SK-N-SH treated with all-trans-retinoic acid at 6 μM for 48 hours (cell line): ENCODE results near the gene ERVMER34-1.

Source experiments
- ATAC-seq: fragments of 200-7000 bp; cut with Tn5 transposase; 3 replicates; pipeline ENCODE4 v1.9.1; 2020; ENCODE audit warnings: mild to moderate bottlenecking, moderate library complexity
- ARNTL ChIP-seq: fragments of 450-650 bp; formaldehyde crosslinking; IDR thresholded peaks from 2 replicates; pipeline ENCODE4 v1.5.0; 2020; ENCODE audit warnings: low read depth, mild to moderate bottlenecking, moderate library complexity, borderline replicate concordance
- BACH2 ChIP-seq: fragments of 250-450 bp; sonication (Bioruptor Pico); IDR thresholded peaks from 2 replicates; pipeline ENCODE4 v1.9.0; 2021; ENCODE audit warnings: mild to moderate bottlenecking, borderline replicate concordance
- CSDC2 ChIP-seq: fragments of 250-450 bp; sonication (Bioruptor Pico); IDR thresholded peaks from 2 replicates; pipeline ENCODE4 v1.5.0; 2020; ENCODE audit warnings: mild to moderate bottlenecking, moderate library complexity
- ESRRG ChIP-seq: fragments of 250-450 bp; sonication (Bioruptor Pico); IDR thresholded peaks from 2 replicates; pipeline ENCODE4 v1.6.1; 2021; ENCODE audit warnings: mild to moderate bottlenecking
- GLIS3 ChIP-seq: fragments of 250-450 bp; sonication (Bioruptor Pico); IDR thresholded peaks from 2 replicates; pipeline ENCODE4 v1.5.0; 2020; ENCODE audit warnings: mild to moderate bottlenecking, moderate library complexity
- ISL1 ChIP-seq: fragments of 250-450 bp; sonication (Bioruptor Pico); IDR thresholded peaks from 2 replicates; pipeline ENCODE4 v2.1.2; 2022; ENCODE audit warnings: mild to moderate bottlenecking, moderate library complexity
- OSR1 ChIP-seq: fragments of 250-450 bp; sonication (Bioruptor Pico); IDR thresholded peaks from 2 replicates; pipeline ENCODE4 v1.8.0; 2022; ENCODE audit warnings: moderate library complexity, mild to moderate bottlenecking, inconsistent platforms
- RARB ChIP-seq: fragments of 250-450 bp; sonication (Bioruptor Pico); IDR thresholded peaks from 2 replicates; pipeline ENCODE4 v1.8.0; 2021; ENCODE audit warnings: mild to moderate bottlenecking, moderate library complexity
- SNAI2 ChIP-seq: fragments of 250-450 bp; sonication (Bioruptor Pico); IDR thresholded peaks from 2 replicates; pipeline ENCODE4 v1.5.0; 2020; ENCODE audit warnings: mild to moderate bottlenecking, moderate library complexity
- TCF4 ChIP-seq: fragments of 250-450 bp; sonication (Bioruptor Pico); IDR thresholded peaks from 2 replicates; pipeline ENCODE4 v1.8.0; 2021; ENCODE audit warnings: mild to moderate bottlenecking, moderate library complexity, borderline replicate concordance
- TOX ChIP-seq: fragments of 250-450 bp; sonication (Bioruptor Pico); IDR thresholded peaks from 2 replicates; pipeline ENCODE4 v1.8.0; 2021; ENCODE audit warnings: mild to moderate bottlenecking, moderate library complexity, borderline replicate concordance
- ZC3H10 ChIP-seq: fragments of 250-450 bp; sonication (Bioruptor Pico); IDR thresholded peaks from 2 replicates; pipeline ENCODE4 v1.5.1; 2021; ENCODE audit warnings: mild to moderate bottlenecking, moderate library complexity
- ZFP3 ChIP-seq: fragments of 250-450 bp; sonication (Bioruptor Pico); IDR thresholded peaks from 2 replicates; pipeline ENCODE4 v1.5.0; 2020; ENCODE audit warnings: mild to moderate bottlenecking, moderate library complexity
- ZFP30 ChIP-seq: fragments of 450-650 bp; formaldehyde crosslinking; IDR thresholded peaks from 2 replicates; pipeline ENCODE4 v1.5.0; 2022; ENCODE audit warnings: mild to moderate bottlenecking, moderate library complexity
- ZNF565 ChIP-seq: fragments of 450-650 bp; formaldehyde crosslinking; conservative IDR thresholded peaks from 2 replicates; pipeline ENCODE4 v1.5.0; 2020; ENCODE audit warnings: low read depth, mild to moderate bottlenecking, moderate library complexity
- ZNF70 ChIP-seq: fragments of 450-650 bp; formaldehyde crosslinking; IDR thresholded peaks from 2 replicates; pipeline ENCODE4 v1.5.0; 2020; ENCODE audit warnings: mild to moderate bottlenecking, moderate library complexity
- ZNF8 ChIP-seq: fragments of 450-650 bp; formaldehyde crosslinking; IDR thresholded peaks from 2 replicates; pipeline ENCODE4 v1.5.0; 2020; ENCODE audit warnings: mild to moderate bottlenecking, moderate library complexity
- TF ChIP-seq, protein P1 (sequence below): fragments of 250-450 bp; sonication (Bioruptor Pico); IDR thresholded peaks from 2 replicates; pipeline ENCODE4 v1.8.0; 2021; ENCODE audit warnings: low read depth, mild to moderate bottlenecking, moderate library complexity, borderline replicate concordance
- TF ChIP-seq, protein P2 (sequence below): fragments of 250-450 bp; sonication (Bioruptor Pico); IDR thresholded peaks from 2 replicates; pipeline ENCODE4 v1.5.0; 2020; ENCODE audit warnings: mild to moderate bottlenecking, moderate library complexity
- TF ChIP-seq, protein P3 (sequence below): fragments of 250-450 bp; sonication (Bioruptor Pico); IDR thresholded peaks from 2 replicates; pipeline ENCODE4 v1.8.0; 2020; ENCODE audit warnings: mild to moderate bottlenecking, moderate library complexity, borderline replicate concordance
- TF ChIP-seq, protein P4 (sequence below): fragments of 250-450 bp; sonication (Bioruptor Pico); IDR thresholded peaks from 2 replicates; pipeline ENCODE4 v1.5.1; 2020; ENCODE audit warnings: low read depth, mild to moderate bottlenecking, moderate library complexity
- TF ChIP-seq, protein P5 (sequence below): fragments of 250-450 bp; sonication (Bioruptor Pico); IDR thresholded peaks from 2 replicates; pipeline ENCODE4 v1.5.1; 2021; ENCODE audit warnings: mild to moderate bottlenecking, moderate library complexity

Gene ERVMER34-1

DNA sequence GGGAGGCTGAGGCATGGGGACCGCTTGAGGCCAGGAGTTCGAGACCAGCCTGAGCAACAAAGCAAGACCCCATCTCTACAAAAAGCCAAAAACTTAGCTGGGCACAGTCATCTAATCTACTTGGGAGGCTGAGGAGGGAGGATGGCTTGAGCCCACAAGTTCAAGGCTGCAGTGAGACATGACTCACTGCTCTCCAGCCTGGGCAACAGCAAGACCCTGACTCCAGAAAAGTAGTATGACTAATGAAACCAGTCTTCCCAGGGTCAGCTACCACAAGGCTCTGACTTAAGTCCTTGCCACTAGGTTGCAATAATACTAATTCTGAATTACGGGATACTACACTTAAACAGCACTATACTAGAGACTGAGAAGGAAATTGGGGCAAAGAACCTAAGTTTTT lies 33.1 kb downstream of the ERVMER34-1 start:
- no peak for TF ChIP-seq TOX (CRISPR knock-in tag)
- no peak for TF ChIP-seq ESRRG (CRISPR knock-in tag)
- no peak for TF ChIP-seq OSR1 (CRISPR knock-in tag)
- TF ChIP-seq, protein P1, sequence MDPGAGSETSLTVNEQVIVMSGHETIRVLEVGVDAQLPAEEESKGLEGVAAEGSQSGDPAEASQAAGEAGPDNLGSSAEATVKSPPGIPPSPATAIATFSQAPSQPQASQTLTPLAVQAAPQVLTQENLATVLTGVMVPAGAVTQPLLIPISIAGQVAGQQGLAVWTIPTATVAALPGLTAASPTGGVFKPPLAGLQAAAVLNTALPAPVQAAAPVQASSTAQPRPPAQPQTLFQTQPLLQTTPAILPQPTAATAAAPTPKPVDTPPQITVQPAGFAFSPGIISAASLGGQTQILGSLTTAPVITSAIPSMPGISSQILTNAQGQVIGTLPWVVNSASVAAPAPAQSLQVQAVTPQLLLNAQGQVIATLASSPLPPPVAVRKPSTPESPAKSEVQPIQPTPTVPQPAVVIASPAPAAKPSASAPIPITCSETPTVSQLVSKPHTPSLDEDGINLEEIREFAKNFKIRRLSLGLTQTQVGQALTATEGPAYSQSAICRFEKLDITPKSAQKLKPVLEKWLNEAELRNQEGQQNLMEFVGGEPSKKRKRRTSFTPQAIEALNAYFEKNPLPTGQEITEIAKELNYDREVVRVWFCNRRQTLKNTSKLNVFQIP (CRISPR knock-in tag) = no peak
- TF ChIP-seq, protein P2, sequence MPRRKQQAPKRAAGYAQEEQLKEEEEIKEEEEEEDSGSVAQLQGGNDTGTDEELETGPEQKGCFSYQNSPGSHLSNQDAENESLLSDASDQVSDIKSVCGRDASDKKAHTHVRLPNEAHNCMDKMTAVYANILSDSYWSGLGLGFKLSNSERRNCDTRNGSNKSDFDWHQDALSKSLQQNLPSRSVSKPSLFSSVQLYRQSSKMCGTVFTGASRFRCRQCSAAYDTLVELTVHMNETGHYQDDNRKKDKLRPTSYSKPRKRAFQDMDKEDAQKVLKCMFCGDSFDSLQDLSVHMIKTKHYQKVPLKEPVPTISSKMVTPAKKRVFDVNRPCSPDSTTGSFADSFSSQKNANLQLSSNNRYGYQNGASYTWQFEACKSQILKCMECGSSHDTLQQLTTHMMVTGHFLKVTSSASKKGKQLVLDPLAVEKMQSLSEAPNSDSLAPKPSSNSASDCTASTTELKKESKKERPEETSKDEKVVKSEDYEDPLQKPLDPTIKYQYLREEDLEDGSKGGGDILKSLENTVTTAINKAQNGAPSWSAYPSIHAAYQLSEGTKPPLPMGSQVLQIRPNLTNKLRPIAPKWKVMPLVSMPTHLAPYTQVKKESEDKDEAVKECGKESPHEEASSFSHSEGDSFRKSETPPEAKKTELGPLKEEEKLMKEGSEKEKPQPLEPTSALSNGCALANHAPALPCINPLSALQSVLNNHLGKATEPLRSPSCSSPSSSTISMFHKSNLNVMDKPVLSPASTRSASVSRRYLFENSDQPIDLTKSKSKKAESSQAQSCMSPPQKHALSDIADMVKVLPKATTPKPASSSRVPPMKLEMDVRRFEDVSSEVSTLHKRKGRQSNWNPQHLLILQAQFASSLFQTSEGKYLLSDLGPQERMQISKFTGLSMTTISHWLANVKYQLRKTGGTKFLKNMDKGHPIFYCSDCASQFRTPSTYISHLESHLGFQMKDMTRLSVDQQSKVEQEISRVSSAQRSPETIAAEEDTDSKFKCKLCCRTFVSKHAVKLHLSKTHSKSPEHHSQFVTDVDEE = no peak
- TF ChIP-seq SNAI2 (CRISPR knock-in tag) = no peak
- no peak for TF ChIP-seq ZNF70 (CRISPR knock-in tag)
- TF ChIP-seq, protein P3, sequence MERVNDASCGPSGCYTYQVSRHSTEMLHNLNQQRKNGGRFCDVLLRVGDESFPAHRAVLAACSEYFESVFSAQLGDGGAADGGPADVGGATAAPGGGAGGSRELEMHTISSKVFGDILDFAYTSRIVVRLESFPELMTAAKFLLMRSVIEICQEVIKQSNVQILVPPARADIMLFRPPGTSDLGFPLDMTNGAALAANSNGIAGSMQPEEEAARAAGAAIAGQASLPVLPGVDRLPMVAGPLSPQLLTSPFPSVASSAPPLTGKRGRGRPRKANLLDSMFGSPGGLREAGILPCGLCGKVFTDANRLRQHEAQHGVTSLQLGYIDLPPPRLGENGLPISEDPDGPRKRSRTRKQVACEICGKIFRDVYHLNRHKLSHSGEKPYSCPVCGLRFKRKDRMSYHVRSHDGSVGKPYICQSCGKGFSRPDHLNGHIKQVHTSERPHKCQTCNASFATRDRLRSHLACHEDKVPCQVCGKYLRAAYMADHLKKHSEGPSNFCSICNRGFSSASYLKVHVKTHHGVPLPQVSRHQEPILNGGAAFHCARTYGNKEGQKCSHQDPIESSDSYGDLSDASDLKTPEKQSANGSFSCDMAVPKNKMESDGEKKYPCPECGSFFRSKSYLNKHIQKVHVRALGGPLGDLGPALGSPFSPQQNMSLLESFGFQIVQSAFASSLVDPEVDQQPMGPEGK = no peak
- no peak for TF ChIP-seq ARNTL (CRISPR knock-in tag)
- no peak for TF ChIP-seq ZNF565
- TF ChIP-seq ISL1 (CRISPR knock-in tag) = no peak
- TF ChIP-seq ZFP3 (CRISPR knock-in tag) = no peak
- TF ChIP-seq, protein P4, sequence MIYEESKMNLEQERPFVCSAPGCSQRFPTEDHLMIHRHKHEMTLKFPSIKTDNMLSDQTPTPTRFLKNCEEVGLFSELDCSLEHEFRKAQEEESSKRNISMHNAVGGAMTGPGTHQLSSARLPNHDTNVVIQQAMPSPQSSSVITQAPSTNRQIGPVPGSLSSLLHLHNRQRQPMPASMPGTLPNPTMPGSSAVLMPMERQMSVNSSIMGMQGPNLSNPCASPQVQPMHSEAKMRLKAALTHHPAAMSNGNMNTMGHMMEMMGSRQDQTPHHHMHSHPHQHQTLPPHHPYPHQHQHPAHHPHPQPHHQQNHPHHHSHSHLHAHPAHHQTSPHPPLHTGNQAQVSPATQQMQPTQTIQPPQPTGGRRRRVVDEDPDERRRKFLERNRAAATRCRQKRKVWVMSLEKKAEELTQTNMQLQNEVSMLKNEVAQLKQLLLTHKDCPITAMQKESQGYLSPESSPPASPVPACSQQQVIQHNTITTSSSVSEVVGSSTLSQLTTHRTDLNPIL (CRISPR knock-in tag) = no peak
- TF ChIP-seq GLIS3 (CRISPR knock-in tag) = no peak
- TF ChIP-seq BACH2 (CRISPR knock-in tag) = no peak
- TF ChIP-seq RARB = no peak
- TF ChIP-seq TCF4 (CRISPR knock-in tag) = no peak
- TF ChIP-seq ZFP30 (CRISPR knock-in tag) = no peak
- no peak for ATAC-seq

DNA sequence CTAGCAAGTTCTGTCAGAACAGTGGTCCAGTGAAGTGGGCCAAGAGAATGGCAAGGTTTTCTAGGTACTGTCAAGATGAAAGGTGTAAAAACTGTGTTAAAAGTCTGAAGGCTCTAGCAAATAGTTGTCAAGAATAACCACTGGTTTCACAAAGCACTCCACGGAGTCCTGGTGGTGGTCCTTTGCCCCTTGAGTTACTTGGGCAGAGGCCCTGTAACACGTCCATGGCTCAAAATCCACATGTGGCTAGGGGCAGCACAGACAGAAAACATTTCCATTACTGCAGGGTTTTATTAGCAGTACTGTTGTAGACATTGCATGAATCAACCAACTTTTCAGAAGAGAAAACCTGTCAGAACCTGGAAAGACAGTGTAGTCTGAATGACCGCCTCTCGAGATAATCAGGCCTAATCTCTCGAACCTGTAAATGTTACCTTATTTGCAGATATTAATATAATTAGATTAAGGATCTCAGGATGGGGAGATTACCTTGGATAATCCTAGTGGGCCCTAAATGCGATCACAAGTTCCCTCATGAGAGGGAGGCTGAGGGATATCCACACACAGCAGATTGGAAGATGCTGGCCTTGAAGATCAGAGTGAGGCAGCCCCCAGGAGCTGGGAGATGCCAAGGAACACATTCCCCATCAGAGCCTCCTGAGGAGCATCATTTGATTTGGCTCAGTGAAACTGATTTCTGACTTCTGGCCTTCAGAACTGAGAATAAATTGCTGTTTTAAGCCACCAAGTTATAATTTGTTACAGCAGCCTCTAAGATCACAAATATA lies 34.7 kb downstream of the ERVMER34-1 start:
- no peak for ATAC-seq
- TF ChIP-seq RARB = no peak
- TF ChIP-seq, protein P3 = no peak
- TF ChIP-seq TOX (CRISPR knock-in tag) = no peak
- TF ChIP-seq, protein P4 (CRISPR knock-in tag) = no peak
- TF ChIP-seq ZFP30 (CRISPR knock-in tag) = no peak
- no peak for TF ChIP-seq TCF4 (CRISPR knock-in tag)
- TF ChIP-seq ZNF8 (CRISPR knock-in tag) = no peak
- no peak for TF ChIP-seq ZNF565
- TF ChIP-seq ZFP3 (CRISPR knock-in tag) = no peak
- TF ChIP-seq, protein P1 (CRISPR knock-in tag) = no peak
- TF ChIP-seq CSDC2 = no peak
- TF ChIP-seq ISL1 (CRISPR knock-in tag) = no peak
- no peak for TF ChIP-seq SNAI2 (CRISPR knock-in tag)
- TF ChIP-seq ESRRG (CRISPR knock-in tag) = no peak
- TF ChIP-seq BACH2 (CRISPR knock-in tag) = no peak
- TF ChIP-seq ZC3H10 (CRISPR knock-in tag) = no peak
- TF ChIP-seq, protein P5, sequence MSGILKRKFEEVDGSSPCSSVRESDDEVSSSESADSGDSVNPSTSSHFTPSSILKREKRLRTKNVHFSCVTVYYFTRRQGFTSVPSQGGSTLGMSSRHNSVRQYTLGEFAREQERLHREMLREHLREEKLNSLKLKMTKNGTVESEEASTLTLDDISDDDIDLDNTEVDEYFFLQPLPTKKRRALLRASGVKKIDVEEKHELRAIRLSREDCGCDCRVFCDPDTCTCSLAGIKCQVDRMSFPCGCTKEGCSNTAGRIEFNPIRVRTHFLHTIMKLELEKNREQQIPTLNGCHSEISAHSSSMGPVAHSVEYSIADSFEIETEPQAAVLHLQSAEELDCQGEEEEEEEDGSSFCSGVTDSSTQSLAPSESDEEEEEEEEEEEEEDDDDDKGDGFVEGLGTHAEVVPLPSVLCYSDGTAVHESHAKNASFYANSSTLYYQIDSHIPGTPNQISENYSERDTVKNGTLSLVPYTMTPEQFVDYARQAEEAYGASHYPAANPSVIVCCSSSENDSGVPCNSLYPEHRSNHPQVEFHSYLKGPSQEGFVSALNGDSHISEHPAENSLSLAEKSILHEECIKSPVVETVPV (CRISPR knock-in tag) = no peak
- TF ChIP-seq GLIS3 (CRISPR knock-in tag) = no peak
